ENCODE results near the gene NUP214.
"Not testable (repeated sequence)": the region's sequence is repeated elsewhere in the genome, so short reads cannot be mapped to it uniquely, and the experiment has no call there.

The NUP214 gene

GRCh38 chr9:131235480-131235851, 110.1 kb downstream of the NUP214 start:
- no peak for FAIRE-seq

GRCh38 chr9:131236161-131236560, 110.8 kb downstream of the NUP214 start:
- no peak for FAIRE-seq

GRCh38 chr9:131236761-131237160, 111.4 kb downstream of the NUP214 start:
- FAIRE-seq, result no peak

GRCh38 chr9:131237291-131237690, 111.9 kb downstream of the NUP214 start:
- no peak for FAIRE-seq

- FAIRE-seq, result no peak
Observed at GRCh38 chr9:131237931-131238401, 112.6 kb downstream of the NUP214 start.

GRCh38 chr9:131238402-131239021, 113.1 kb downstream of the NUP214 start:
- no peak for FAIRE-seq

GRCh38 chr9:131239161-131239975, 114.0 kb downstream of the NUP214 start:
- FAIRE-seq, result no peak

- FAIRE-seq, result no peak
Observed at GRCh38 chr9:131240047-131240921, 114.9 kb downstream of the NUP214 start.

GRCh38 chr9:131244331-131244730, 118.9 kb downstream of the NUP214 start:
- FAIRE-seq, result not testable (repeated sequence)

- no peak for FAIRE-seq
Observed at GRCh38 chr9:131246618-131247017, 121.2 kb downstream of the NUP214 start.

GRCh38 chr9:131252120-131252519, 126.7 kb downstream of the NUP214 start:
- FAIRE-seq, result no peak

GRCh38 chr9:131253891-131254491, 128.6 kb downstream of the NUP214 start:
- no peak for FAIRE-seq

GRCh38 chr9:131254626-131255025, 129.2 kb downstream of the NUP214 start:
- FAIRE-seq, result no peak

GRCh38 chr9:131255676-131256197, 130.4 kb downstream of the NUP214 start:
- no peak for FAIRE-seq

GRCh38 chr9:131257266-131258025, 132.1 kb downstream of the NUP214 start:
- no peak for FAIRE-seq

GRCh38 chr9:131258186-131258585, 132.8 kb downstream of the NUP214 start:
- FAIRE-seq, result no peak

GRCh38 chr9:131258698-131259431, 133.5 kb downstream of the NUP214 start:
- no peak for FAIRE-seq

GRCh38 chr9:131259432-131259898, 134.1 kb downstream of the NUP214 start:
- FAIRE-seq, result no peak

- FAIRE-seq, result no peak
Observed at GRCh38 chr9:131259916-131260597, 134.7 kb downstream of the NUP214 start.

- FAIRE-seq, result no peak
Observed at GRCh38 chr9:131260751-131261452, 135.5 kb downstream of the NUP214 start.

Measured in colon (tissue), 2 donors.